SK-N-SH treated with all-trans-retinoic acid at 6 μM for 48 hours (cell line): ENCODE data around the gene PKDCC.

Experiments
- ATAC-seq: fragments of 200-7000 bp; cut with Tn5 transposase; 3 replicates; pipeline ENCODE4 v1.9.1; 2020; ENCODE audit warnings: mild to moderate bottlenecking, moderate library complexity
- ARNTL ChIP-seq: fragments of 450-650 bp; formaldehyde crosslinking; IDR thresholded peaks from 2 replicates; pipeline ENCODE4 v1.5.0; 2020; ENCODE audit warnings: low read depth, mild to moderate bottlenecking, moderate library complexity, borderline replicate concordance
- BACH2 ChIP-seq: fragments of 250-450 bp; sonication (Bioruptor Pico); IDR thresholded peaks from 2 replicates; pipeline ENCODE4 v1.9.0; 2021; ENCODE audit warnings: mild to moderate bottlenecking, borderline replicate concordance
- ESRRG ChIP-seq: fragments of 250-450 bp; sonication (Bioruptor Pico); IDR thresholded peaks from 2 replicates; pipeline ENCODE4 v1.6.1; 2021; ENCODE audit warnings: mild to moderate bottlenecking
- ISL1 ChIP-seq: fragments of 250-450 bp; sonication (Bioruptor Pico); IDR thresholded peaks from 2 replicates; pipeline ENCODE4 v2.1.2; 2022; ENCODE audit warnings: mild to moderate bottlenecking, moderate library complexity
- OSR1 ChIP-seq: fragments of 250-450 bp; sonication (Bioruptor Pico); IDR thresholded peaks from 2 replicates; pipeline ENCODE4 v1.8.0; 2022; ENCODE audit warnings: moderate library complexity, mild to moderate bottlenecking, inconsistent platforms
- PPARA ChIP-seq: fragments of 250-450 bp; sonication (Bioruptor Pico); IDR thresholded peaks from 2 replicates; pipeline ENCODE4 v1.5.0; 2020; ENCODE audit warnings: mild to moderate bottlenecking, borderline replicate concordance
- RARB ChIP-seq: fragments of 250-450 bp; sonication (Bioruptor Pico); IDR thresholded peaks from 2 replicates; pipeline ENCODE4 v1.8.0; 2021; ENCODE audit warnings: mild to moderate bottlenecking, moderate library complexity
- SNAI2 ChIP-seq: fragments of 250-450 bp; sonication (Bioruptor Pico); IDR thresholded peaks from 2 replicates; pipeline ENCODE4 v1.5.0; 2020; ENCODE audit warnings: mild to moderate bottlenecking, moderate library complexity
- TCF4 ChIP-seq: fragments of 250-450 bp; sonication (Bioruptor Pico); IDR thresholded peaks from 2 replicates; pipeline ENCODE4 v1.8.0; 2021; ENCODE audit warnings: mild to moderate bottlenecking, moderate library complexity, borderline replicate concordance
- TOX ChIP-seq: fragments of 250-450 bp; sonication (Bioruptor Pico); IDR thresholded peaks from 2 replicates; pipeline ENCODE4 v1.8.0; 2021; ENCODE audit warnings: mild to moderate bottlenecking, moderate library complexity, borderline replicate concordance
- ZC3H10 ChIP-seq: fragments of 250-450 bp; sonication (Bioruptor Pico); IDR thresholded peaks from 2 replicates; pipeline ENCODE4 v1.5.1; 2021; ENCODE audit warnings: mild to moderate bottlenecking, moderate library complexity
- ZFP3 ChIP-seq: fragments of 250-450 bp; sonication (Bioruptor Pico); IDR thresholded peaks from 2 replicates; pipeline ENCODE4 v1.5.0; 2020; ENCODE audit warnings: mild to moderate bottlenecking, moderate library complexity
- ZFP30 ChIP-seq: fragments of 450-650 bp; formaldehyde crosslinking; IDR thresholded peaks from 2 replicates; pipeline ENCODE4 v1.5.0; 2022; ENCODE audit warnings: mild to moderate bottlenecking, moderate library complexity
- ZNF565 ChIP-seq: fragments of 450-650 bp; formaldehyde crosslinking; conservative IDR thresholded peaks from 2 replicates; pipeline ENCODE4 v1.5.0; 2020; ENCODE audit warnings: low read depth, mild to moderate bottlenecking, moderate library complexity
- ZNF8 ChIP-seq: fragments of 450-650 bp; formaldehyde crosslinking; IDR thresholded peaks from 2 replicates; pipeline ENCODE4 v1.5.0; 2020; ENCODE audit warnings: mild to moderate bottlenecking, moderate library complexity
- TF ChIP-seq, protein P1 (sequence below): fragments of 250-450 bp; sonication (Bioruptor Pico); IDR thresholded peaks from 2 replicates; pipeline ENCODE4 v1.5.0; 2020; ENCODE audit warnings: mild to moderate bottlenecking, moderate library complexity
- TF ChIP-seq, protein P2 (sequence below): fragments of 250-450 bp; sonication (Bioruptor Pico); IDR thresholded peaks from 2 replicates; pipeline ENCODE4 v1.5.1; 2021; ENCODE audit warnings: mild to moderate bottlenecking, moderate library complexity
- TF ChIP-seq, protein P3 (sequence below): fragments of 250-450 bp; sonication (Bioruptor Pico); IDR thresholded peaks from 2 replicates; pipeline ENCODE4 v1.8.0; 2020; ENCODE audit warnings: mild to moderate bottlenecking, moderate library complexity, borderline replicate concordance
- TF ChIP-seq, protein P4 (sequence below): fragments of 250-450 bp; sonication (Bioruptor Pico); IDR thresholded peaks from 2 replicates; pipeline ENCODE4 v1.8.0; 2021; ENCODE audit warnings: low read depth, mild to moderate bottlenecking, moderate library complexity, borderline replicate concordance

Gene PKDCC

DNA sequence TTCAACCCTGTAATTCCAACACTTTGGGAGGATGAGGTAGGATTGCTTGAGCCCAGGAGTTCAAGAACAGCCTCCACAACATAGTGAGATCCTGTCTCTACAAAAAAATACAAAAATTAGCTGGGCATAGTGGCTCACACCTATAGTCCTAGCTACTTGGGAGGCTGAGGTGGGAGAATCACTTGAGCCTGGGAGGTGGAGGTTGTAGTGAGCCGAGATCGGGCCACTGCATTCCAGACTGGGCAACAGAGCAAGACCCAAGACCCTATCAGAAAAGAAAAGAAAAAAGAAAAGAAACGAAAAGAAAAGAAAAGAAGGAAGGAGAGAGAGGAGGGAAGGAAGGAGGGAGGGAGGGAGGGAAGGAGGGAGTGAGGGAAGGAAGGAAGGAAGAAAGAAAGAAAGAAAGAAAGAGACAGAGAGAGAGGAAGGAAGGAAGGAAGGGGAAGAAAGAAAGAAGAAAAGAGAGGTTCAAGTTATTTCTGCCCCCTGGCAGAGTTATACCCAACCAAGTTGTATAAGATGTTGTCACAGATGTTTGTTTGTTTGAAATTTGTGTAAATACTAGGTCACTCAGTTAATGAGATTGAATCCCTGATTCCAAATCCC, 3.9 kb upstream of the PKDCC start:
- TF ChIP-seq TOX (CRISPR knock-in tag) (no peak), ZFP30 (no peak), ZC3H10 (CRISPR knock-in tag) (no peak), ZNF565 (no peak), ISL1 (CRISPR knock-in tag) (no peak), ZNF8 (CRISPR knock-in tag) (no peak), BACH2 (CRISPR knock-in tag) (no peak), PPARA (no peak)
- TF ChIP-seq, protein P1, sequence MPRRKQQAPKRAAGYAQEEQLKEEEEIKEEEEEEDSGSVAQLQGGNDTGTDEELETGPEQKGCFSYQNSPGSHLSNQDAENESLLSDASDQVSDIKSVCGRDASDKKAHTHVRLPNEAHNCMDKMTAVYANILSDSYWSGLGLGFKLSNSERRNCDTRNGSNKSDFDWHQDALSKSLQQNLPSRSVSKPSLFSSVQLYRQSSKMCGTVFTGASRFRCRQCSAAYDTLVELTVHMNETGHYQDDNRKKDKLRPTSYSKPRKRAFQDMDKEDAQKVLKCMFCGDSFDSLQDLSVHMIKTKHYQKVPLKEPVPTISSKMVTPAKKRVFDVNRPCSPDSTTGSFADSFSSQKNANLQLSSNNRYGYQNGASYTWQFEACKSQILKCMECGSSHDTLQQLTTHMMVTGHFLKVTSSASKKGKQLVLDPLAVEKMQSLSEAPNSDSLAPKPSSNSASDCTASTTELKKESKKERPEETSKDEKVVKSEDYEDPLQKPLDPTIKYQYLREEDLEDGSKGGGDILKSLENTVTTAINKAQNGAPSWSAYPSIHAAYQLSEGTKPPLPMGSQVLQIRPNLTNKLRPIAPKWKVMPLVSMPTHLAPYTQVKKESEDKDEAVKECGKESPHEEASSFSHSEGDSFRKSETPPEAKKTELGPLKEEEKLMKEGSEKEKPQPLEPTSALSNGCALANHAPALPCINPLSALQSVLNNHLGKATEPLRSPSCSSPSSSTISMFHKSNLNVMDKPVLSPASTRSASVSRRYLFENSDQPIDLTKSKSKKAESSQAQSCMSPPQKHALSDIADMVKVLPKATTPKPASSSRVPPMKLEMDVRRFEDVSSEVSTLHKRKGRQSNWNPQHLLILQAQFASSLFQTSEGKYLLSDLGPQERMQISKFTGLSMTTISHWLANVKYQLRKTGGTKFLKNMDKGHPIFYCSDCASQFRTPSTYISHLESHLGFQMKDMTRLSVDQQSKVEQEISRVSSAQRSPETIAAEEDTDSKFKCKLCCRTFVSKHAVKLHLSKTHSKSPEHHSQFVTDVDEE (CRISPR knock-in tag): no peak
- TF ChIP-seq, protein P2, sequence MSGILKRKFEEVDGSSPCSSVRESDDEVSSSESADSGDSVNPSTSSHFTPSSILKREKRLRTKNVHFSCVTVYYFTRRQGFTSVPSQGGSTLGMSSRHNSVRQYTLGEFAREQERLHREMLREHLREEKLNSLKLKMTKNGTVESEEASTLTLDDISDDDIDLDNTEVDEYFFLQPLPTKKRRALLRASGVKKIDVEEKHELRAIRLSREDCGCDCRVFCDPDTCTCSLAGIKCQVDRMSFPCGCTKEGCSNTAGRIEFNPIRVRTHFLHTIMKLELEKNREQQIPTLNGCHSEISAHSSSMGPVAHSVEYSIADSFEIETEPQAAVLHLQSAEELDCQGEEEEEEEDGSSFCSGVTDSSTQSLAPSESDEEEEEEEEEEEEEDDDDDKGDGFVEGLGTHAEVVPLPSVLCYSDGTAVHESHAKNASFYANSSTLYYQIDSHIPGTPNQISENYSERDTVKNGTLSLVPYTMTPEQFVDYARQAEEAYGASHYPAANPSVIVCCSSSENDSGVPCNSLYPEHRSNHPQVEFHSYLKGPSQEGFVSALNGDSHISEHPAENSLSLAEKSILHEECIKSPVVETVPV (CRISPR knock-in tag): no peak
- ATAC-seq: no peak

DNA sequence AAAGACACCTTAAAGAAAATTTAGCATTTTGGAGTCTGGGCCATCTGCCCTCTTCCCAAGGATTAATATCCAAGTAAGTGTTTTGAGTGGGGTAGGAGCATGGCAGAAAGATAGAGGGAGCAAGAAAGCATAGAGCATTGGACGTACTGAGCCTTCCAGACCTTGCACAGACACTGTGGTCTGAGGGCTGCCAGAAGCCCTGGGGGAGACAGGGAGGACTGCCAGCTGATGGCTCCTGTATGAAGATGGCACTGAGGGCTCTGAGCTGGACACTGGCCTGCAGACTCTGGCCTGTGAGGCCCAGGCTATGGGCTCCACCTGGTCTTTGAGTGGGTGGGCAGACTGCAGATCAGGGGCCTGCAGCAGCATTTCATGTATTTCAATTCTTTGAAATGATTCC, 2.9 kb upstream of the PKDCC start:
- ATAC-seq: no peak; the same call in 2 of the 3 replicates
- TF ChIP-seq, protein P3, sequence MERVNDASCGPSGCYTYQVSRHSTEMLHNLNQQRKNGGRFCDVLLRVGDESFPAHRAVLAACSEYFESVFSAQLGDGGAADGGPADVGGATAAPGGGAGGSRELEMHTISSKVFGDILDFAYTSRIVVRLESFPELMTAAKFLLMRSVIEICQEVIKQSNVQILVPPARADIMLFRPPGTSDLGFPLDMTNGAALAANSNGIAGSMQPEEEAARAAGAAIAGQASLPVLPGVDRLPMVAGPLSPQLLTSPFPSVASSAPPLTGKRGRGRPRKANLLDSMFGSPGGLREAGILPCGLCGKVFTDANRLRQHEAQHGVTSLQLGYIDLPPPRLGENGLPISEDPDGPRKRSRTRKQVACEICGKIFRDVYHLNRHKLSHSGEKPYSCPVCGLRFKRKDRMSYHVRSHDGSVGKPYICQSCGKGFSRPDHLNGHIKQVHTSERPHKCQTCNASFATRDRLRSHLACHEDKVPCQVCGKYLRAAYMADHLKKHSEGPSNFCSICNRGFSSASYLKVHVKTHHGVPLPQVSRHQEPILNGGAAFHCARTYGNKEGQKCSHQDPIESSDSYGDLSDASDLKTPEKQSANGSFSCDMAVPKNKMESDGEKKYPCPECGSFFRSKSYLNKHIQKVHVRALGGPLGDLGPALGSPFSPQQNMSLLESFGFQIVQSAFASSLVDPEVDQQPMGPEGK: no peak
- TF ChIP-seq, protein P1 (CRISPR knock-in tag): peak; percentile 36; the same call in 1 of the 2 replicates
- TF ChIP-seq, all 23 proteins: peak for 1

DNA sequence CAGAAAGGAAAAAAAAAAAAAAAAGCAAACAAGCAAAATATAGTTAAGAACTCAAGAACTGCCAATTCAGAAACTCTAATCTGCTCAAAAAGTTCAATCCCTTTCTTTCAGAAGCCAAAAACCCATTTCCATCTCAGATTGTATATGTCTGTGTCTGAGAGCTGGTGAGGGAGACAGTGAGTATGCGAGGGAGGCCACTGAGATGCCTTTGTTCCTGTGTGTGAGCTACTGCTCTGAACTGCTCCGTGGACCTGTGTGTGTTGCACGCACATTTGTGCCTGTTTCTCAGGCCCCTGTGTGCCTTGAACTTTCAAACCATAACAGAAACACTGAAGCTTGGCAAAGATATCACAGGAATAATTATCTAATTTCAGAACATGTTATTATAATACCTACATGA, 2.5 kb upstream of the PKDCC start:
- TF ChIP-seq RARB (CRISPR knock-in tag) (no peak), SNAI2 (CRISPR knock-in tag) (no peak), TCF4 (no peak), ZC3H10 (CRISPR knock-in tag) (no peak)
- TF ChIP-seq, protein P4, sequence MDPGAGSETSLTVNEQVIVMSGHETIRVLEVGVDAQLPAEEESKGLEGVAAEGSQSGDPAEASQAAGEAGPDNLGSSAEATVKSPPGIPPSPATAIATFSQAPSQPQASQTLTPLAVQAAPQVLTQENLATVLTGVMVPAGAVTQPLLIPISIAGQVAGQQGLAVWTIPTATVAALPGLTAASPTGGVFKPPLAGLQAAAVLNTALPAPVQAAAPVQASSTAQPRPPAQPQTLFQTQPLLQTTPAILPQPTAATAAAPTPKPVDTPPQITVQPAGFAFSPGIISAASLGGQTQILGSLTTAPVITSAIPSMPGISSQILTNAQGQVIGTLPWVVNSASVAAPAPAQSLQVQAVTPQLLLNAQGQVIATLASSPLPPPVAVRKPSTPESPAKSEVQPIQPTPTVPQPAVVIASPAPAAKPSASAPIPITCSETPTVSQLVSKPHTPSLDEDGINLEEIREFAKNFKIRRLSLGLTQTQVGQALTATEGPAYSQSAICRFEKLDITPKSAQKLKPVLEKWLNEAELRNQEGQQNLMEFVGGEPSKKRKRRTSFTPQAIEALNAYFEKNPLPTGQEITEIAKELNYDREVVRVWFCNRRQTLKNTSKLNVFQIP (CRISPR knock-in tag): no peak
- TF ChIP-seq, all 23 proteins: peak for 0
- ATAC-seq: no peak

DNA sequence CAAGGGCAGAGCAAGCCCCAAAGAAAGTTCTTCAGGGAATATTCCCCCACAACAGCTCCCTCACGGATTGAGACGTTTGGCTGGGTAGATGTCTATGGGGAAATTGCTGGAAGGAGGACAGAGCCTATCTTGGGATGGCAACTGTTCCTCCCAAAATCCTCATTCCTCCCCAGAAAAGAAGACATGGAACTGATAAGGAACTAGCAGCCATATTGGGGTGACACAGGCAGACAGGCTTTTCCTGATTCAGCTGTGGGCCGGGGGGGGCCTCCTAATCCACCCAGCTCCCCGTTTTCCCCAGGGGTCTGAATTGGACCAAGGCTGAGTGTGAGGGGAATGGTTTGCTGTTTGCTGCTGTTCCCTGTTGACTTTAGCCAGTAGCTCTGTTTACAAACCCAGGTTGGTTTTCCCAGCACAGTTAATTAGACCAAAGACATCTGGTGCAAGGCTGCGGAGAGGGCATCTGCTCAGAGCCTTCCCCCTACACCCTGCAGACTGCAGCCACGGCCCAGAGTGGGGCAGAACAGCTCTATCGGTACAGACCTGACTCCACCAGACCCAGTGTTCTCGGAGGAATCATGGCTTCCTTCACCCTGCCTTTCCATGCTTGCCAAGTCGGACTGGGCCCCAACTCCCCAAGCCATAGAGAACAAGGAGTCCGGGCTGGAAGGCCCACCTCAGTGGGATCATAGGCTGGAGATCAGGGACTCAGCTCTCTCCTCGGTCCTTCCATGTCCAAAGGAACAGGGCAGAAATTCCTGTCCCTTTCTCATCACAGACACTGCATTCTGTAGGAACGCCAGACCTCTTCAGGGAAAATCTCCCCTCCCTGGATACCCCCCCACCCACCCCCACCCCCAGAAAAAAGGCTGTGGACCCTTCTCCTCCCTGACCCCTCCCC, 1.7 kb upstream of the PKDCC start:
- ATAC-seq: peak; percentile 43; the same call in 2 of the 3 replicates
- TF ChIP-seq ISL1 (CRISPR knock-in tag) (no peak), PPARA (no peak), ESRRG (CRISPR knock-in tag) (no peak), TCF4 (peak; percentile 97), ARNTL (CRISPR knock-in tag) (no peak), OSR1 (CRISPR knock-in tag) (no peak), ZFP30 (0 out of 2 replicates have a peak, but pooled peaks have one; percentile 16), ZFP3 (CRISPR knock-in tag) (no peak)
- TF ChIP-seq, protein P1 (CRISPR knock-in tag): peak; percentile 85
